ENCODE measurements around the gene KIF3A.

DNA sequence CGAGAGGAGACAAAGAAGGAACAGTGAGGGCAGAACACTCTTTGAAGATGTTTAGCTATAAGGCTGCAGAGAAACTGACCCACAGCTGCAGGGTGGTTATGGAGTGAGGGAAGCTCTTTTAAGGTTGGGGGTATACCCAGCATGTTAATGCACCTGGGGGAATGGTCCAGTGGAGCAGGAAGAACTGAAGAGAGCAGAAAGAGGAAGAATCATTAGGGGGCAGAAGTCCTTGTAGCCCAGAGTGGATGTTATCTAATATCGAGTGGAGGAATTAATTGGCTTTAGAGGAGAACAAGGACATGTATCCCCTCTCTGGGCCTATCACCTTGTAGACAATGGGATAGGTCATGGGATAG is 55.9 kb downstream of the KIF3A start:
- TF ChIP-seq, protein P1, sequence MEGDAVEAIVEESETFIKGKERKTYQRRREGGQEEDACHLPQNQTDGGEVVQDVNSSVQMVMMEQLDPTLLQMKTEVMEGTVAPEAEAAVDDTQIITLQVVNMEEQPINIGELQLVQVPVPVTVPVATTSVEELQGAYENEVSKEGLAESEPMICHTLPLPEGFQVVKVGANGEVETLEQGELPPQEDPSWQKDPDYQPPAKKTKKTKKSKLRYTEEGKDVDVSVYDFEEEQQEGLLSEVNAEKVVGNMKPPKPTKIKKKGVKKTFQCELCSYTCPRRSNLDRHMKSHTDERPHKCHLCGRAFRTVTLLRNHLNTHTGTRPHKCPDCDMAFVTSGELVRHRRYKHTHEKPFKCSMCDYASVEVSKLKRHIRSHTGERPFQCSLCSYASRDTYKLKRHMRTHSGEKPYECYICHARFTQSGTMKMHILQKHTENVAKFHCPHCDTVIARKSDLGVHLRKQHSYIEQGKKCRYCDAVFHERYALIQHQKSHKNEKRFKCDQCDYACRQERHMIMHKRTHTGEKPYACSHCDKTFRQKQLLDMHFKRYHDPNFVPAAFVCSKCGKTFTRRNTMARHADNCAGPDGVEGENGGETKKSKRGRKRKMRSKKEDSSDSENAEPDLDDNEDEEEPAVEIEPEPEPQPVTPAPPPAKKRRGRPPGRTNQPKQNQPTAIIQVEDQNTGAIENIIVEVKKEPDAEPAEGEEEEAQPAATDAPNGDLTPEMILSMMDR (IDR thresholded peaks at IDR 0.05; ENCODE audit: low read length), result no peak
- TF ChIP-seq EZH2 (IDR thresholded peaks at IDR 0.05; ENCODE audit: borderline replicate concordance, low read length), result no peak
